DND-41 (cell line): ENCODE results near the gene SMURF2.

ENCODE experiments used
- ATAC-seq: fragments of 200-7000 bp; cut with Tn5 transposase; 3 replicates; pipeline ENCODE4 v1.9.1; 2021; ENCODE audit warnings: low read depth; ENCODE audit not compliant: insufficient read depth
- DNase-seq: peaks from one replicate; pipeline ENCODE4 v3.0.0-alpha.2; 2020
- H2AFZ ChIP-seq: 2 replicates; pipeline ENCODE4 v1.6.0; 2012; ENCODE audit warnings: low read depth, low read length
- H3K27ac ChIP-seq: 2 replicates; pipeline ENCODE4 v1.5.1; 2012; ENCODE audit warnings: low read length, inconsistent platforms
- H3K27me3 ChIP-seq: fragments of 200-600 bp; sonication (generic); 2 replicates; pipeline ENCODE4 v1.6.0; 2012; ENCODE audit warnings: low read length, mild to moderate bottlenecking, inconsistent platforms; ENCODE audit not compliant: insufficient read depth, poor library complexity
- H3K36me3 ChIP-seq: 2 replicates; pipeline ENCODE4 v1.5.1; 2012; ENCODE audit warnings: low read length, inconsistent platforms; ENCODE audit not compliant: insufficient read depth
- H3K4me1 ChIP-seq: 2 replicates; pipeline ENCODE4 v1.5.1; 2012; ENCODE audit warnings: mild to moderate bottlenecking, low read length; ENCODE audit not compliant: insufficient read depth
- H3K4me2 ChIP-seq: 2 replicates; pipeline ENCODE4 v1.6.0; 2012; ENCODE audit warnings: mild to moderate bottlenecking, moderate library complexity, low read length, inconsistent platforms; ENCODE audit not compliant: insufficient read depth
- H3K4me3 ChIP-seq, 2 experiments: fragments of 200-600 bp in 1 of 2; shearing (Covaris generic) in 1 of 2; 2 replicates each; pipeline ENCODE4 v1.5.1; 2012 to 2016; ENCODE audit warnings: inconsistent platforms in 2 of 2, low read length in 2 of 2, mild to moderate bottlenecking in 2 of 2, low read depth in 1 of 2, moderate library complexity in 1 of 2
- H3K79me2 ChIP-seq: 2 replicates; pipeline ENCODE4 v1.6.0; 2012; ENCODE audit warnings: low read length, inconsistent platforms; ENCODE audit not compliant: insufficient read depth
- H3K9ac ChIP-seq: 2 replicates; pipeline ENCODE4 v1.6.0; 2012; ENCODE audit warnings: low read depth, mild to moderate bottlenecking, inconsistent platforms, low read length, moderate library complexity
- H3K9me3 ChIP-seq: 2 replicates; pipeline ENCODE4 v1.5.1; 2012; ENCODE audit warnings: low read length, moderate library complexity, mild to moderate bottlenecking, inconsistent platforms; ENCODE audit not compliant: insufficient read depth, severe bottlenecking
- H4K20me1 ChIP-seq: 2 replicates; pipeline ENCODE4 v1.6.0; 2012; ENCODE audit warnings: low read length; ENCODE audit not compliant: insufficient read depth
- EZH2 ChIP-seq: IDR thresholded peaks from 3 replicates; pipeline ENCODE4 v1.6.1; 2012; ENCODE audit warnings: borderline replicate concordance, low read depth, mild to moderate bottlenecking, moderate library complexity, low read length, inconsistent platforms; ENCODE audit not compliant: severe bottlenecking
- TF ChIP-seq, protein P1 (sequence below): IDR thresholded peaks from 2 replicates; pipeline ENCODE4 v1.5.1; 2012; ENCODE audit warnings: borderline replicate concordance, low read length, moderate library complexity, mild to moderate bottlenecking; ENCODE audit not compliant: poor library complexity, severe bottlenecking; ENCODE audit errors: extremely low read depth

The SMURF2 gene

DNA sequence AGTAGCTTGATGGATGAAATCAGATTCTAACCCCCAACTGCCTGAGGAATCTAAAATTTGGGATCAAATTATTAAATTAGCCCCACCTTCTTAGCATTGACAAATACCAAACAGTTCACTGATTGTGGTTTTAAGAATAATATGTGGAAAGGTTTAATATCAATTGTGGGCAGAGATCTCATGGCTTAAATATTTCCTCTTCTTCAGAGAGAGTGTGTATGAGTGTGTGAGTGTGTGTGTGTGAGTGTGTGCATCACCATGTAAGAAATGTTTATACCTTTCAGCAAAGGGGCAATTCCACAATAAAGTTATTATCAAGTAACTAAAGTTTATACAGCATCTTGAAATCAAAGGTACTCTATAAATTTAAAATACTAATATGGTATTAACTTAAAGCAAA, 3.2 kb downstream of the SMURF2 start:
- Histone ChIP-seq H3K27ac (no peak overlapping the region), H2AFZ (no peak overlapping the region), H3K4me1 (peaks cover 26% of the 10 kb centered on the region), H4K20me1 (peaks cover 21% of the 10 kb centered on the region; the same call in 1 of the 2 replicates), H3K9ac (no peak overlapping the region), H3K36me3 (no peaks in the 10 kb centered on the region), H3K79me2 (peaks cover 76% of the 10 kb centered on the region), H3K4me3 (no peak overlapping the region), H3K9me3 (no peaks in the 10 kb centered on the region), H3K4me2 (peak overlapping the region; percentile 22; the same call in 1 of the 2 replicates), H3K27me3 (no peaks in the 10 kb centered on the region)
- no peak for DNase-seq
- no peak for ATAC-seq
- TF ChIP-seq, protein P1, sequence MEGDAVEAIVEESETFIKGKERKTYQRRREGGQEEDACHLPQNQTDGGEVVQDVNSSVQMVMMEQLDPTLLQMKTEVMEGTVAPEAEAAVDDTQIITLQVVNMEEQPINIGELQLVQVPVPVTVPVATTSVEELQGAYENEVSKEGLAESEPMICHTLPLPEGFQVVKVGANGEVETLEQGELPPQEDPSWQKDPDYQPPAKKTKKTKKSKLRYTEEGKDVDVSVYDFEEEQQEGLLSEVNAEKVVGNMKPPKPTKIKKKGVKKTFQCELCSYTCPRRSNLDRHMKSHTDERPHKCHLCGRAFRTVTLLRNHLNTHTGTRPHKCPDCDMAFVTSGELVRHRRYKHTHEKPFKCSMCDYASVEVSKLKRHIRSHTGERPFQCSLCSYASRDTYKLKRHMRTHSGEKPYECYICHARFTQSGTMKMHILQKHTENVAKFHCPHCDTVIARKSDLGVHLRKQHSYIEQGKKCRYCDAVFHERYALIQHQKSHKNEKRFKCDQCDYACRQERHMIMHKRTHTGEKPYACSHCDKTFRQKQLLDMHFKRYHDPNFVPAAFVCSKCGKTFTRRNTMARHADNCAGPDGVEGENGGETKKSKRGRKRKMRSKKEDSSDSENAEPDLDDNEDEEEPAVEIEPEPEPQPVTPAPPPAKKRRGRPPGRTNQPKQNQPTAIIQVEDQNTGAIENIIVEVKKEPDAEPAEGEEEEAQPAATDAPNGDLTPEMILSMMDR: no peak
- no peak for TF ChIP-seq EZH2

- H3K9ac ChIP-seq: no peak overlapping the region
- H4K20me1 ChIP-seq: peaks cover 21% of the 10 kb centered on the region; the same call in 1 of the 2 replicates
- H3K4me1 ChIP-seq: peaks cover 21% of the 10 kb centered on the region
- H3K9me3 ChIP-seq: no peaks in the 10 kb centered on the region
- no peak overlapping the region for H2AFZ ChIP-seq
- H3K4me3 ChIP-seq: no peak overlapping the region
- DNase-seq (no peak), ATAC-seq (no peak)
- 0 out of 2 replicates have a peak overlapping the region, but pooled peaks have one; percentile 18 for H3K4me2 ChIP-seq
- H3K27ac ChIP-seq: no peak overlapping the region
- H3K36me3 ChIP-seq: no peaks in the 10 kb centered on the region
- no peak for TF ChIP-seq EZH2
- TF ChIP-seq, protein P1: no peak
- no peaks in the 10 kb centered on the region for H3K27me3 ChIP-seq
- H3K79me2 ChIP-seq: peaks cover 88% of the 10 kb centered on the region
These were observed 4.4 kb downstream of the SMURF2 start for GRCh38 chr17:64657610-64658125.

GRCh38 chr17:64655704-64656103, 6.4 kb downstream of the SMURF2 start:
- no peaks in the 10 kb centered on the region for H3K36me3 ChIP-seq
- H3K9me3 ChIP-seq: no peaks in the 10 kb centered on the region
- no peaks in the 10 kb centered on the region for H3K27me3 ChIP-seq
- no peak overlapping the region for H3K27ac ChIP-seq
- H3K9ac ChIP-seq: no peak overlapping the region
- H4K20me1 ChIP-seq: peaks cover 16% of the 10 kb centered on the region; the same call in 1 of the 2 replicates
- DNase-seq: no peak
- H2AFZ ChIP-seq: no peak overlapping the region
- no peak for ATAC-seq
- no peak overlapping the region for H3K4me3 ChIP-seq
- TF ChIP-seq, protein P1: no peak
- TF ChIP-seq EZH2: no peak
- peaks cover 13% of the 10 kb centered on the region for H3K4me1 ChIP-seq
- H3K4me2 ChIP-seq: no peak overlapping the region
- peaks cover 98% of the 10 kb centered on the region for H3K79me2 ChIP-seq

DNA sequence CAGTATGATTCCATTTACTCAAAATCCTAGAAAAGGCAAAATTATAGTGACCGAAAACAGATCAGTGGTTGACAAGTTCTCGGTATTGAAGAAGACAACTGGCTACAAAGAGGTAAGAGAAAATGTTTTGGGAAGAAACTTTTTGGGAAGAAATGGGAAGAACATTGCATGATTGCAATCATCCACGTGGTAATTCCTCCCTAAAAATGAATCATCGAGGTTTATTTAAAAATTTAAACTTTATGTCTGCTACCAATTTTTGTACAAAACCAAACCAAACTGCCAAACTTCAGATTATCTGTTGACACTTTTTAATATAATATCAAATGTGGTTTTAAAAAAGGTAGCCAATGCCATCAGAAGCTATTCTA, 8.1 kb downstream of the SMURF2 start:
- peaks cover 6% of the 10 kb centered on the region for H3K4me1 ChIP-seq
- H4K20me1 ChIP-seq: peaks cover 8% of the 10 kb centered on the region; the same call in 1 of the 2 replicates
- DNase-seq (no peak), ATAC-seq (no peak)
- H3K27me3 ChIP-seq: no peaks in the 10 kb centered on the region
- no peak overlapping the region for H3K4me2 ChIP-seq
- no peak overlapping the region for H3K4me3 ChIP-seq
- no peaks in the 10 kb centered on the region for H3K9me3 ChIP-seq
- H3K79me2 ChIP-seq: peaks cover 97% of the 10 kb centered on the region
- no peak overlapping the region for H2AFZ ChIP-seq
- TF ChIP-seq, protein P1: no peak
- TF ChIP-seq EZH2: no peak
- no peak overlapping the region for H3K27ac ChIP-seq
- H3K36me3 ChIP-seq: no peaks in the 10 kb centered on the region
- H3K9ac ChIP-seq: no peak overlapping the region
